GM19099 (cell line): ENCODE results near the gene THSD7B.

Experiments used
- POLR2A ChIP-seq: IDR thresholded peaks from 3 replicates; pipeline ENCODE4 v1.6.1; 2011; ENCODE audit warnings: low read depth; ENCODE audit not compliant: insufficient read length; ENCODE audit errors: extremely low read depth

The THSD7B gene

DNA sequence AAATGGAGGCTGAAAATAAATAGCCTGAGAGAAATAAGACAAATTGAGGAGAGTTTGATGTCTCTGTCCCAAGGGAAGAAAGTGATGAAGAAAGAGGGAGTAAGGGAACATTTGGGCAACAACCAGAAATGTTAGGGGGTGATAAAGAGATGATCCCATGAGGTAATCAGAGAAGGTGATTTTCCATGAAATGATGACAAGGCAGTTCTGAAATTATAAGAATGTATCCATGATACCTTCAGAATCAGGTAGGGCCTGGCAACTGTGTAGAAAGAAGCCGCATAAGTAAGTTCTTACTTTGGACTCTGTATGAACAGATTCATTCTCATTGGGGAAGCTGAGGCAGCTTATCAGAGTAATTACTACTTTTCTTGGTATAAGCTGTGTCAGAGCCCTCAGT, 106.1 kb downstream of the THSD7B start:
- TF ChIP-seq POLR2A, result no peak

DNA sequence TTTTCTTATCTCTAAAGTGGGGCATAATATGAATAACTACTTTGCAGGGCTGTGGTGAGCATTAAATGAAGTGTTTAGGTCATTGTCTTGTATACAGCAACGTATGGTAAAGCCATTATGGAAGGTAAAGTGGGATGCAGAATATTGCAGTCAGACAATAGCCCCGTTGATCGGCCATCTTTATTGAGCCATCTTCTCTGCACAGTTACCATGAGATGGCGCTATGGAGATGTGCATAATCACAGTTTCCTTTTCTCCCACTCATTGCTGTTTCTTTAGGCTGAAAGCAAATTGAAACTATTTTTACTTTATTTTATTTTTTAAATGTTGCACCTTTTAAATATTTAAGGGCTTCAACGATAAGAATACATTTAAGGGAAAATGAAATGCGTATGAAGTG, 108.9 kb downstream of the THSD7B start:
- no peak for TF ChIP-seq POLR2A

DNA sequence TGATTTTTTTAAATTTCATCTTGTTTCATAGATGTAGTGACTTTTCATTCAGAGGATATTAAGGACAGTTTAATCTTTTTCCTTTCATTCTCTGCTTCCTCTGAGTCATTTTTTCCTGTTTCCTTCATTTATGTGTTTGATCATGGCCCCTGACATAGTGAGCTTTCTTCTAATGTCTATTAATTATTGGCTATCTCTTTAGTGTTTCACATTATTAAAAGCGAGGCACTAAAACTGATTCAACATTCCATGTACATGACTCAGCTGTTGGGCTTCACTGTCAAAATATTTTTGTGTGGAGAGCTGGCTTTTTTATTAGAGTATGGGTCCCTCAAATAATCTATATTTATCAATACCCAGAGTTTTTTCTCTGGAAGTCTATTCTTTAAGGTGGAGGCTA, 125.8 kb downstream of the THSD7B start:
- TF ChIP-seq POLR2A, result no peak

DNA sequence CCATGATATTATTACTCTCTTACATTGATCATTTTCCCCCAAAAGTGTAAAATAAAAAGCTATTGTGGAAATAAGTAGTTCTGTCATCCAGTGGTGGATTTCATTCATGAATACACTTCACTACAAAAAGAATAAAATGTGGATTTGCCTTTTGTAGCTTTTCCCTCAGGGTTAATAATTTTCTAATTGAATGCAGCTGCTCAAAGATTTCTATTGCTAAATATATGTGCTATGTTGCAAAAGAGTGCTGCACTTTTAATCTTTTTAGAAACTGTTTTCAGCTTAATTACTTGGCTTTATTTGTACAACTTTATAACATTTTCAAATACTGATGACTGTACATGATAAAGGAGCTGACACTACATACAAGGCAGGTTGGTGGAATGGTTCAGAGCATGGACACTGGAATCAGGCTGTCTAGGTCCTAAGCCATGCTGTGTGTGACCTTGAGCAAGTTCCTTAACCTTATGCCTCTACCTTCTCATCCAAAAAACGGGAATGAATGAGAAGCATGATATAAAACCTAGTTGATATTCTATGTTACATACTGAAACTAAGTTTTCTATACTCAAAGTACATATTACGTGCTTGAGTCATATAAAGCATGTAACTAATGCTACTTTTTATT, 128.8 kb downstream of the THSD7B start:
- TF ChIP-seq POLR2A, result no peak

DNA sequence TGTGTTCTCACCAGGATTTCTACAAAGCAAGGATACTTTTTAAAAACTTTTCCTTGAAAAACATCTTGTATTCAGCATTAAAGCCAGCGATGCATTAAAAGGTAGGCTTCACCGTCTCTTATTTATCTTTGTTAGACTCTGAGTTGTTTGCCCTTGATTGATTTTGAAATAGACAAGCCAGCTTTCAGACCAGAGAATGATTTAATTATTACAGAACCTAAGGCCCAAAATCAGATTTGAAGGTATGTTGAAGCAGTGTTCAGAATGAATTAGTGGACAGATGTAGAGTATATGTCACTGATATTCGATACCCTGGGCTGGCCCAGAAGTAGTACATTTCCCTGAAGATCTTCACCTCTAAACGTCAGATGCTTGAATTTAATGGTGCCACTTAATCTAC, 136.4 kb downstream of the THSD7B start:
- no peak for TF ChIP-seq POLR2A

DNA sequence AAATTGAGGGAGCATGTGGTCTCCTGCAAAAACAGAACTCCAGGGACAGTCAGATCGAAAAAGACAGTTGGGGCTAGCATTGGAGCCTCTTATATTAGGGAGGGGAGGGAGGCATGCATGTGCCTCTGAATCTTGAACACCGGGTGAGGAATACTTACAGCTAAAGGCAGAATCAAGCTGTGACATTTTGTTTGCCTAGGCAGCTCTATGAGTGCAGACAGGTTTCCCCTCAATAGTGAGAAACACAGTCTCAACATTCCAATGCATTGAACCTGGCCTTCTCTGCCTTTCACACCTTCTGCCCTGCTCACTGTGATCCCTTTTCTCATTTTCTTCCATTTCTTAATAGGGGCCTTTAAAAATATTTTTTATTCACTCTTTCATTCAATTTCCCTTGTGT, 140.4 kb downstream of the THSD7B start:
- TF ChIP-seq POLR2A, result no peak

DNA sequence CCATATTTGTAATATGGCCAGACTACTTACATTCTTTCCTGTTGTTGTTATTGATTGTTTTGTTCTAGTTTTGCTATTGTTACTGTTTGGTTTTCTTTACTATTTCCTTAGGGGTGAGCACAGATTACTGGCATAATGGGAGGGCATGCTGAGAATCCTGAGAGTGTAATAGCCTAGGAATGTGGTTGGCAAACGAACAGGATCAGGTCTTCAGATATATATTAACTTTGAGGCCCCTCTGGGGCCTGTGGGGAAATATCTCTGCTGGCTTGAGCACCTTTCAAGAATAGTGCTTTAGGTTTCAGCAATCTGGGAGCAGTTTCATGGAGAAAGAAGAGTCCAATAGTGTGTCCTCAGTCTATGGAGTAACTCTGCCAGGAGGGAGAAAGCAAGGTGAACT, 144.4 kb downstream of the THSD7B start:
- TF ChIP-seq POLR2A, result no peak

DNA sequence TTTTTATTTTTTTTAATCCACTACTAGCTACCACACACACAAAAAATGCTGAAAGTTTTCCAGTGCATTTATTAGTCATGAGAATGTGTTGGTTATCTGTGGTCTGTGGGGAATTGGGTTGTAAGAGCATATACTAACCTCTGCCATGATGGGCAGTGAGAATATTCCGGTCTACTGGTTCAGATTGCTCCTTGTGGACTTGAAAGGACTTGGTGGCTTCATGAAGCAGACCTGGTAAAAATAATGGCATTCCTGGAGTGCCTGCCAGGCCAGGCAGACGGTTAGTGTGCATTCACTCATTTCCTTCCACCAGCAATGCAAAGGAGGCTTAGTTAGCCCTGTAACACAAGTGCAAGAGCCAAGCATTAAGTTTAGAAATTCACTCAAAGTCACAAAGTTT, 150.8 kb downstream of the THSD7B start:
- no peak for TF ChIP-seq POLR2A

DNA sequence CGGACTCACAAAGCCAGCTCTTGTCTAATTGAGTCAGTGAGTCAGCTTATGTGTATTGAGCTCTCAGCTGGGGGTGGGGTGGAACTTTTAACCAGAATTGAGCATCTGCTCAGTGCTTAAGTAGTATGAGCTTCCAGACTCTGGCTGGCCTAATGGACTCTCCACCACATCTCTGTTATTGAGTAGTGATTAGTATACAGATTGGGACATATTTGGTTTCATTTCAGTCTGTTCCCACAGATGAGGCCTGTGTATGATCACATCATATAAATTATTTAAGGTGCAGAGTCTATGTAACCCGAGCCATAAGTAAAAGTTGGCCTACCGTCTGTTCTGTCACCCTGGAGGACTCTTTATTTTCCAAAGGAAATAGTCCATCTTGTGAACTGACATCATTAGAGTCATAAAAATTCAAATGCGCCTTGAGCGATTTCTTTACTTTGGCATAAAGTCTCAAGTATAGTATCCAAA, 152.1 kb downstream of the THSD7B start:
- no peak for TF ChIP-seq POLR2A

DNA sequence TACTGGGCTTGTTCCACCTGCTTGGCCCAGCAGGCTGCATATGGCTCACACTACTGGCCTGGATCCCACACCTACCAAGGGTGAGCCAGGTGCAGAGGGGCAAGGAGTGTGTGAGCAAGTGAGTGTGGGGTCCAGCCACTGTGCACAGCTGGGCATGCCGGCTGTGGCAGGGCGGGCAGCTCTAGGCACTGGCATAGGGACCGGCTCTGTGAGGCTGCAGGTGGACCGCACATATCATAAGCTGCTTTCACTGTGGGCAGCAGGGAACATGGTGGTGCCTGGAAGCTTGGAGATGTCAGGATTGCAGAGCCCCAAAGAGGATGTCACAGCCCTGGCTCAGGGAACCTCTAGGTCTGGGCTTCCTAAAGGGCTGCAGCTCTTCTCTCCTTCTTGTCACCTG, 154.3 kb downstream of the THSD7B start:
- no peak for TF ChIP-seq POLR2A

DNA sequence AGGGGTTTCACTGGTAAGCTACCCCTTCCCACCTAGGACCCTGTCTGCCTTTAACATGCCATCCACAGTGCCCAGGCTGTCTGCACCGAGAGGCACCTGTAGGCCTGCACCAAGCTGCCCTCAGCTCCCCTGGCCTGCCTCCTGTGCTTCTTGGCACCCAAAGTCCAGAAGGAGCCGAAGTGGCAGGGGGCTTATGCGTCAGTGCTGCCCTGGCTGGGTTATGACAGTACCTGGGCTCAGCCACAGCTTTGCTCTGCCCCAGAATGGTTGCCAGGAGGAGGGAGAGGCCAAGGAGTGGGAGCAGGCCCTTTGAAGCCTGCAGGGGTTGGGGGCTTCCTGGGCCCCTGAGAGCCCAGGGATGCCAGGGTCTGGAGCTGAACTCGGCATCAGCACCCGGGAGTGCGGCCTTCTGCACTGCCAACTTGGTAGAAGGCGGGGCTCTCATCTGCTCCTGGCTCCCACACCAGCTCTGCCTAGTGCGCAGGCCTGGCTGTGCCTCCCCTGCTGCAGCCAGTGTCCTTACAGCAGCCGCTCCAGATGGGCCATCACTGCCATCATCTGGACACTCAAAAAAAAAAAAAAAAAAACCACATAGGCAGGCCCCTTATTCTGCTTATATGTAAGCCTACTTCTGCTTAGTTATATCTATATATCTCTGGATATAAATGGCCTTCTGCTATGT, 155.4 kb downstream of the THSD7B start:
- TF ChIP-seq POLR2A, result no peak

DNA sequence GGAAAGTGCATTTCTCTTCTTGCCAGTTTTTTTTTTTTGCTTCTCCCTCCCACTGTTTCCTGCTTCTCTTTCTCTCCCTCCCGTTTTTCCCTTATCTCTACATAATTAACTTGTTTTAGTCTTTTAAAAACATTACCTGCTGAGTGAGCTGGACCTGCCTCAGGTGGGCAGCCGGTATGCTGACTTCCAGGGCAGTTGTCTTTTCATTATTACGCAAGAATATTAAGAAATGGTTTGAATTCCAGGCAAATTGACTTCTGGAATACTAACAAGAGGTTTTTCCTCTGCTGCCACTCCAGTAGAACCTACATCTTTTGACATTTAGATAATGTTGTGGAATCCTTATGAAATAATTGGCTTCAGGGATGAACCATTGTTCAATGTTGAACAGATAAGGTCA, 161.8 kb downstream of the THSD7B start:
- TF ChIP-seq POLR2A, result no peak

DNA sequence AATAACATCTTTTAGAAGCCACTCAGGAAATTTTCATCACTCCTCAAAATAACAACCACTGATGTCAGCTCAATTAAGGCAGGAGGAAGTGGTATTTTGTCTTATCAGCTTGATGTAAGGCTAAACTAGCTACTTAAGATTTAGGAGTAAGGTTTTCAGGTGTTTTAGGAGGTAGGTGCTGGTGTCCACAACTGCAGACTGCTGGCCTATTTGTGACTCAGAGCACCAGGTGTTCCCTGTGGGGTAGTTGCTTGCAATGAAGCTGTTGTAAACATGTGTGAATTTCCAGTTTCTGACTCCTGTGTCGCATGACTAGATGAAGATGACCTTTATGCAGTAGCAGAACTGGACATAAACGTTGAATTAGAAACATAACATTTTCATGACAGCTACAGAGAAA, 164.2 kb downstream of the THSD7B start:
- no peak for TF ChIP-seq POLR2A

DNA sequence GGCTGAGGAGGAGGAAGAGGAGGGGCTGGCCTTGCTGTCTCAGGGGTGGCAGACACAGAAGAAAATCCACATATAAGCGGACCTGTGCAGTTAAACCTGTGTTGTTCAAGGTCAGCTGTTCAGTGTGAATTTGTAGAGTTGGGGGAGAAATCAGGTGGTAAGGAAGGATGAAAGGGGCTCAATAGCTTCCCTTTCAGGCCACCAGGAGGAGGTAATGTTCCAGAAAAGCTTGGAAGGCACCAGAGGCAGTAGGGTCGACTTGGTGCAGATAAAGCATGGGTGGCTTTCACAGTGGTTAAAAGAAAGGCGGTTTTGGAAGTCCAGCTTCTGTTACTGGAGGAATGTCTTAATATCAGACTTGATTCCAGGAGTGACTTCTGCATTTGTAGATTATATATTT, 167.4 kb downstream of the THSD7B start:
- no peak for TF ChIP-seq POLR2A

DNA sequence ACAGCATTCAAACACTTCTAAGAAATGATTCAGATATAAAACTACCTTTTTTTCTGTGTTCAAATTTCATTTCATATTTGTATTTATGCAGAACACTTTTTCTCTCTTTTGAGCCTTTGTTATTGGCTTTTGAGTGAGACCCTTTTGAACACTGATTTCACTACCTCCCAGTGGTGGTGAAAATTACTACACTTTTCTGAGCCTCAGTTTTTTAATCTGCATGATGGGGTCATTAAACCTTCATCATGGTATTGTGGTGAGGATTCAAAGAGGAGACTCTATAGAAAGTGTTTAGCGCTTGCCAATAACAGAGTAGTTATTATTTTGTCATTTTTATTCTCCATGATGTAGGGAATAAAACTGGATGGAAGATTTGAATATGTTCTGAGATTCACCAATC, 169.8 kb downstream of the THSD7B start:
- TF ChIP-seq POLR2A, result no peak

DNA sequence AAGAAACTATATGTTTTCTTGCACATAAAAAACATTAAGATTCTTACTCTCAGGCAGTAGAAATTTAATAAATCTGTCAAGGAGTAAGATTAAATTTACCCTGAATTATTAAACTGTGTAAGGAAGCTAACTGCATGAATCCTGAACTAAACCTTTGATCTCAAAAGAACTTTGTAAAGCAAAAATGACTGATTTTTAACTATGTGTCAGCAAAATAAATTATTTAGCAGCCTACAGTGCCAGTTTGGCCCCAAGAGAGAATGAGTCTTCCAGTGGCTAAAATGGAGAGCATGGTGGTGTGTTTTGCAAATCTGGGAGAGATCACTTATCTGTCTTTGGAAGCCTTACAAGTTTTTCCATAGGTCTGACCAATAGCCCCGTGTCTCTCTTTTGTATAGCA, 190.7 kb downstream of the THSD7B start:
- no peak for TF ChIP-seq POLR2A

DNA sequence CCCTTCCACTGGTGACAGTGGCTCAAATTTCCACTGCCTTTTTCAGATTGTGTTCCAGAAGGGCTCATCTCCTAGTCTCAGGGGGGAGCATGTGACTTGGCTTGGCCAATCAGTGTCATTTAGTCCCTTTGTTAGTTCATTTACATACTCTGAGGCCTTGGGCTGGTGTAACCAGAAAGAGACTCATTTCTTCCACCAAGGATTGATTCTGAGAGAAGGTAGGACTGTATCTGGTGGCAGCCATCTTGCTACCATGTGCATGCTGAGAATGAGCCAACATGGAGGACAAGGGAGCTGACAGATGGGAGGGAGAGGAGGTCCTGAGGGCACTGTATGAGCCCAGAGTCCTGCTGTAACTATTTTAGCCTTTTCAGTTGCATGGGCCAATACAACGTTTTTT, 191.7 kb downstream of the THSD7B start:
- TF ChIP-seq POLR2A, result no peak

DNA sequence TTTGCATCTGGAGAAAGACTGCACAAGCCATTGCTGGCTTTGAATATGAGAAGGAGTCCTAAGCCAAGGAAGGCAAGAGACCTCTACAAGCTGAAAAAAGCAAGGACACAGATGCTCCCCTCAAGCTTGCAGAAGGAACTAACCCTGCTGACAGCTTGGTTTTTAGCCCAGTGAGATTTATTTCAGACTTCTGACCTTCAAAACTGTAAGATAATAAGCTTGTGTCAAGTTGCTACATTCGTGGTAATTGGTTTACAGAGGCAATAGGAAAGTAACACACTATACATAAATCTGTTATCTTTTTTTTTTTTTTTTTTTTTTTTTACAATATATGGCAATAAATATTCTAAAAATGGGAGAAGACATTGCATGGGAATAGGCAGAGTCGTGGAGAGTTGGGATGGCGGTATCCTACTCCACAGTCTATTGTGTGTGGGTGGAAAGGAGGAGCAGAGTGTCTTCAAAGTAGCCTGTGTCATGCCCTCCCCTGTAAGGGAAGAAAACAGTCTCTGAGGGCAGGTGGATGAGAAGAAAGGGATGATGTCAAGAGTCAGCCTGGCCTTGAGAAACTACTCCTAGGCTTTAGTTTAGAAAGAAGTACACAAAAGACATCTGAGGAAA, 196.9 kb downstream of the THSD7B start:
- TF ChIP-seq POLR2A, result no peak
